T-helper 9 cell (primary cell): Measurements from ENCODE around the gene TAF11L2.
"Not testable (repeated sequence)": the region's sequence is repeated elsewhere in the genome, so short reads cannot be mapped to it uniquely, and the experiment has no call there.

Source experiments
- DNase-seq: peaks from one replicate; pipeline ENCODE4 v3.0.0-alpha.2; 2020
- total RNA-seq, 2 donors: gene quantifications; one replicate each; lab custom pipeline; 2026; lab: John Stamatoyannopoulos, UW

Gene TAF11L2
- 0 reads per million in 2 donors for total RNA-seq

DNA sequence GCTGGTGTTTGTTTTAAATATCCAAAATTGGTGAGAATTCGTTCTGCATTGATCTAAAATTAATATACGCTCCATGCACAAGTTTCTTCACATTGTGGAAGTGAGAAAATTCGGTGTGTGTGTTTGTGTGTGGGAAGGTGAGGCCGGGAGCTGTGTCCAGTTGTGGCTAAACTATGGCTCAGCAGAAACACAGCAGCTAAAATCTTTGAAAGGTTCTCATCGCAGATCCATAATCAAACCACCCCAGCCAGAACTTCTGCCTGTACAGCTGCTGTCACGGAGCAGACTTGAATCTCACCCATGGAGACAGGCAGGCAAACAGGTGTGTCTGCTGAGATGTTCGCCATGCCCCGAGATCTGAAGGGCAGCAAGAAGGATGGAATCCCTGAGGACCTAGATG lies at the start of gene TAF11L2:
TSS of gene TAF11L2 (plus strand) at position 301 of the 400 bp plus-strand sequence.
- DNase-seq: not testable (repeated sequence)

DNA sequence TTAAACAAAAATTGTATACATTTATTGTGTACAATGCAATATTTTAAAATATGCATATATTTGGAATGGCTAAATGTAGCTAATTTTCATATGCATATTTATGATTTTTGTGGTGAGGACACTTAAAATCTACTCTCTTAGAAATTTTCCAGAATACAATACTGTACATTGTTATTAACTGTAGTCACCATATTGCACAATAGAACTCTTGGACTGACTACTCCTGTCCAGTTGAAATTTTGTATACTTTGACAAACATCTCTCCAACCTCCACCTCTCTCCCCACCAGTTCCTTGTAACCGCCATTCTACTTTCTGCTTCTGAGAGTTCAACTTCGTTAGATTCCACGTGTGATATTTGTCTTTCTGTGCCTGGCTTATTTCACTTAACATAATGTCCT lies 49.2 kb upstream of the TAF11L2 start:
- no peak for DNase-seq

DNA sequence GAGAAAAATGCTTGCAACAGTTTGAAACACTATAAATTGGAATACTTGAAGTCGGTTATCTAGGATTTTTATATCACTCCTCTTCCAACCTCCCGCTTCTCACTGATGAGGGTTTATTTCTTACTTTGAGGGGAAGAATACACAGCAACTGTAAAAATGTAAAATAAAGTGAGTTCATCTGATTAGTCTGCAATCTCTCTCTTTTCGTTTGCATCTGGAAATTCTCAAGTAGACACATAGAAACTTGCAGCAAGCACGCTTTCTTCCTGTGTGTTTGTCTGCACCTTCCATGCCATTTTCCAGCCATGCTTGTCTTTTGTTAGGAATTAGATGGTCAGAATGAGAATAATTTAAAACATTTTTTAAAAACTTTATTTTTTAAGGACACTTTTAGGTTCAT lies 45.1 kb upstream of the TAF11L2 start:
- DNase-seq: no peak

DNA sequence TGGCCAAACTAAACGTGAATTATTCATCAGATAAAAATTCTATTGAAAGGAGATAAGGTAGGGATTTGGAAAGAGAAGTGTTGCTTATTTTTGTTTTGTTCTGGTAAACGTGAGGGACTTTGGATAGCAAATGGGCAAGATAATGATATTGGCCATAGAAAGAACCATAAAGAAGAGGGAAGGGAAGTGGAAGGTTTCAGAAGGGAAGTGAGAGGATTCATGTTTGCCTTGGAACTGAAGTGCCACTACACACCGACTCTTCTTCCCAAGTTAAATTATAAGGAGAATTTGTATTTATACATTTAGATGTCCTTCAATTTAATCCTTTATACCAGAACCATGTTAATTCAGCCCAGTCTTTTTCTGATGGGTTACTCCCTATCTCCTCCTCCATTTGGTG lies 42.1 kb upstream of the TAF11L2 start:
- DNase-seq: no peak

DNA sequence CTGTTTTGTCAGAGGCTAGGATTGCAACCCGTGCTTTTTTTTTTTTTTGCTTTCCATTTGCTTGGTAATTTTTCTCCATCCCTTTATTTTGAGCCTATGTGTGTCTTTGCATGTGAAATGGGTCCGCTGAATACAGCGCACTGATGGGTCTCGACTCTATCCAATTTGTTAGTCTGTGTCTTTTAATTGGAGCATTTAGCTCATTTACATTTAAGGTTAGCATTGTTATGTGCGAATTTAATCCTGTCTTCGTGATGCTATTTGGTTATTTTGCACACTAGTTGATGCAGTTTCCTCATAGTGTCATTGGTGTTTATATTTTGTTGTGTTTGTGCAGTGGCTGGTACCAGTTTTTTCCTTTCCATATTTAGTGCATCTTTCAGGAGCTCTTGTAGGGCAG lies 36.2 kb upstream of the TAF11L2 start:
- no peak for DNase-seq

DNA sequence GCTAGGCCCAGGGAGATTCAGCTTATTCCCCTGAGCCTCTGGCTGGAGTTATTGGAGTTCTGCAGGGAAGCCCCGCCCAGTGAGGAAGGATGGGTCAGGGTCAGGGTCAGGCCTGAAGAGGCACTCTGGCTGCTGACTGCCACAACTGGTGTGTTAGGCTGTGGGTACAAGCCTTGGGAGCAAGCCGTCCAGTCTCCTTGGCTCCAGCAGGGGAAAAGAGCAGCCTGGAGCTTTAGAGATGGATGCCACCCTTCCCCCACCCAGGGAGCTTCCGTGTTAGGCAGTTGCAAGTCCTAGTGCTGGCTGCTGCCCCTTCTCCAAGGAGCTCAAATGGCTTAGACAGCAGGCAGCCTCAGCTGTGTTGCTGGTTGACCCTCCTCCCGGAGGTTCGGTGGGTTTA lies 34.4 kb upstream of the TAF11L2 start:
- no peak for DNase-seq

DNA sequence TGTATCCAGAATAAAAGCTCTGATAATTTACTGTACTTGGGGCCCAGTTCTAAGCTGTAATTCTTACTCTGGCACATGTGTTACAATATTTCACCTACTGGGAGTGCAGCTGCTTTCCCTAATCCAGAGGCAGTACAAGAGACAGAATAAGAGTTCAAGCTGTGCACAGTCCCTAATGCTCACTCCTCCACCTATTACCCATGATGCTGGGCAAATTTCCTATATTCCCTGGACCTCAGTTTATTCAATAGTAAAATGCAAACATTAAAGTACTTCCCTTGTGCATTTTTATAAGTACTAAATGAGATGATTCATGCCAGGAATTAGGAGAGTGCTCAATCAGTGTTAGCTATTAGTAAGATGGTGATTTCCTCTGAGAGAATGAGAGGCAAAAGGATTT lies 28.0 kb upstream of the TAF11L2 start:
- no peak for DNase-seq

DNA sequence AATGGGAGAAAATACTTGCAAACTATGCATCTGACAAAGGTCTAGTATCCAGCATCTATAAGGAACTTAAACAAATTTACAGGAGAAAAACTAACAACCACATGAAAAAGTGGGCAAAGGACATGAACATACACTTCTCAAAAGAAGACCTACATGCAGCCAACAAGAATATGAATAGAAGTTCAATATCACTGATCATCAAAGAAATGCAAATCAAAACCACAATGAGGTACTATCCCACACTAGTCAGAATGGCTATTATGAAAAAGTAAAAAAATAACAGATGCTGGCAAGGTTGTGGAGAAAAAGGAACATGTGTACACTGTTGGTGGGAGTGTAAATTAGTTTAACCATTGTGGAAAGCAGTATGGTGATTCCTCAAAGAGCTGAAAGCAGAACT lies 23.0 kb upstream of the TAF11L2 start:
- DNase-seq: not testable (repeated sequence)

DNA sequence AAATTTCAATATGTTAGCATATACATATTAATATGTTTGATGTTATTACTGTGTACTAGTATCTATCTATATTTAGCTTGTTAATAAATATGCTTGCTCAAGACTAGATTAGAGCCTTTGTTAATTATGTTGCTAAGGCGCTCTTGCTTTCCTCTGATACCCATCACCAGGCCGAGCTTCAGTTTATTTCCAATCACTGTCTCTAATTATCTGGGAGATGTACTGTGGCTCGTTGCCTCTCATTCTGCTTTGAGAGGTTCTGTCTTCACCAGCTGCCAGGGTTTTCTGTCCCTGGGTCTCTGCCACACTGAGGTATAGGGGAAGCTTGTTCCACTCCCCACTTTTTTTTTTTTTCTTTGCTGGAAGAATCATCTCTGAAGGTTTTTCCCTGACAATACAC lies 21.0 kb upstream of the TAF11L2 start:
- no peak for DNase-seq

DNA sequence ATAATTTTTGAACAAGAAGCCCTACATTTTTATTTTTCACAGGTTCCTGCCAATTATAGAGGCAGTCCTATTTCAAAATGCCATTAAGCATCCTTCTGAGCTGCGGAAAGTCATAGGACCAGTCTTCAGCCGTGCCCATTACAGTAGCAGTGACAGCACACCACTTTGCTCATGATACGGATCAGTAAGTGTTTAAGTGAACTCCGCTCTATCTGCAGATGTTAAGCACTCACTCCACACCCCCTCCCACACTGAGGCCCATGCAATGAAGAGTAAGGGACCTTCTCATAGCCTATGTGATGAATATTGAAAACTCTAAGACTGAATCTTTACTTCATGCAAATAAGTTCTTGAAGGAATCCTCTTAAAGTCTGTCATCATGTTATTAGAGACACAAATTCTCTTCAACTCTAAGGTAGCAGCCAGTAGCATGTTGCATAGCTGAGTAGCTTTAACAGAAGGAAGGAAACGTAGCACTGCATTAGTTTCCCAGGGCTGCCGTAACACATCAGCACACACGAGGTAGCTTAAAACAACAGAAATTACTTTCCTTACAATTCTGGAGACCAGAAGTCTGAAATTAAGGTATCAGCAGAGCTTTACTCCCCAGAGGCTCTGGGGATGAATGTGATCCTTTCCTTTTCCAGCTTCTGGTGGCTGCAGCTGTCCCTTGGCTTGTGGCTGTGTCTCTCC lies 20.3 kb upstream of the TAF11L2 start:
- DNase-seq: no peak

DNA sequence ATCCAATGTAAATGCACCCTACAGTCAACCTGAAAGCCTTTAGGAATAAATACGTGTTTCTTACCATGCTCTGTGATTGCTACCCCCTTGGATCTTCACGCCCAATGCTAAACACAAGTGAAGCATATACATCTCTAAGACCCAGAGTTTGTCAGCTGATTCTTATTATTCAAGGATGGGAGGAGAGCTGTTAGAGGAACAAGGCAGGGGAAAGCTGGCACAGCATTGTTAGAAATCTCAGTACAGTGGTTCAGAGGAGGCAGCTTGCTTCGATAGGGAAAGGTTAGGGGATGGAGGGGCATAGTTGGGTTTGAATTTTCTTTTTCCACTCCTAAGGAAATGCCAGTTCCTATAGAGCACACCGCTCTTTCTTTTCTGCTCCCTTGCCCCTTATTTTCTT lies 16.7 kb upstream of the TAF11L2 start:
- no peak for DNase-seq

DNA sequence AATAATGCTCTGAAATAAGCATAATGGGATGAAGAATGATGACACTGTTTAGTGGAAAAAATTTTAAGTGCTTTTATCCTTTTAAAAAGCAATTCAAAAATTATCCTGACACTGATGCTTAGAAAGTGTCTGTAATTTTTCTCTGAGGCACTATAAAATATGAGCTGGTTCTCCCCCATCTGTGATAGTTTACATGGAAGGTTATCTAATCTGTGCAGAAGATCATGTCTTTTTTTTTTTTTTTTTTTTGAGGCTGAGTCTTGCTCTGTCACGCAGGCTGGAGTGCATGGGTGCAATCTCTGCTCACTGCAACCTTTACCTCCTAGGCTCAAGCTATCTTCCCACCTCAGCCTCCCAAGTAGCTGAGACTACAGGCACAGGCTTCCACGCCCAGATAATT lies 15.2 kb upstream of the TAF11L2 start:
- no peak for DNase-seq

DNA sequence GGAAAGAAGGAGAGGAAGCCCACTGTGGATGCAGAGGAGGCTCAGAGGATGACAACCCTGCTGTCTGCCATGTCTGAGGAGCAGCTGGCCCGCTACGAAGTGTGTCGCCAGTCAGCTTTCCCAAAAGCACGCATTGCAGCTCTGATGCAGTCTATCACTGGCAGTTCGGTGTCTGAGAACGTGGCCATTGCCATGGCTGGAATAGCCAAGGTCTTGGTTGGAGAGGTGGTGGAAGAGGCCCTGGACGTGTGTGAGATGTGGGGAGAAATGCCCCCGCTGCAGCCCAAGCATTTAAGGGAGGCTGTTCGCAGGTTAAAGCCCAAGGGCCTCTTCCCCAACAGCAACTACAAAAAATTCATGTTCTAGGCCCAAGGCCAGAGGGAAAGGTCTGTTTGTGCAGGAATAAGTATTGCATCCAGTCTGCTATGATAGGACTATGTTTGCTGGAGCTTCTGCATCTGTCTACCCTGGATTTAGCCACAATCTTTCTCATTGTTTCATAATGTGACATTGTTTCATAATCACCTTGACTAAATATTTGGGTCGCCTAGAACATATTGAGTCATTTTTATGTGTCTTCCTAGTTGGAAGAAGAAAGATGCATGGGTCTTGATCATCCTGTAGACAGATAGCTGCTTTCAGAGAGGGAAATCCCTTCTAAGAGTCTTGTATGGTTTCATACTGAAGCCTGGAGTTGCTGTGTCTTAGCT lies 11.4 kb upstream of the TAF11L2 start:
- not testable (repeated sequence) for DNase-seq

DNA sequence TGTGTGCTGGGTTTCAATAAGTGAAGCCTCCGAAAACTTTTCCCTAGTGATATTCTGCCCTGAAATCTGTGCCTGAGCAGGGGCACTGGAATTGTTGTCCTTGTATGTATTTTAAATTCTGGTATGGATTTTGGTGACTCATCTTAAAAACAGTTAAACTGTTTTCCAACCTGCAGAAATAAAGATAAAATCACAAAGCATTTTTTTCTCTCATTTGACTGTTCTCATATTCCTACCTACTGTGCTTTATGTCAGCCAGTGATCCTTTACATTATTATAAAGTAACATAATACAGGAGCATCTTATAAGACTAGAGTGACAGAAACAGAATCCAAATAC lies 10.9 kb upstream of the TAF11L2 start:
- DNase-seq: no peak

DNA sequence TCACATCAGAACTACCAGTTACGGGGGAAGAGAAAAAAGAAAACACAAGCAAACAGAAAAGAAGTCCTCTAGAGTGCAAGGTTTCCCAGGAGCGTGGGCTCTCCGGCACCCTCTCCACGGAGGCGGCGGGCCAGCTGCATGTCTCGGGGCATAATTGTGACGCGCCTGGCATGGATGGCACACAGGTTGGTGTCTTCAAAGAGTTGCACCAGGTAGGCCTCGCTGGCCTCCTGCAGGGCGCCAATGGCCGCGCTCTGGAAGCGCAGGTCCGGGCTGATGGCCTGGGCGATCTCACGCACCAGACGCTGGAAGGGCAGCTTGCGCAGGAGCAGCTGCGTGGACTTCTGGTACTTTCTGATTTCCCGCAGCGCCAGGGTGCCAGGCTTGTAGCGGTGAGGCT lies 6.8 kb upstream of the TAF11L2 start:
- not testable (repeated sequence) for DNase-seq

DNA sequence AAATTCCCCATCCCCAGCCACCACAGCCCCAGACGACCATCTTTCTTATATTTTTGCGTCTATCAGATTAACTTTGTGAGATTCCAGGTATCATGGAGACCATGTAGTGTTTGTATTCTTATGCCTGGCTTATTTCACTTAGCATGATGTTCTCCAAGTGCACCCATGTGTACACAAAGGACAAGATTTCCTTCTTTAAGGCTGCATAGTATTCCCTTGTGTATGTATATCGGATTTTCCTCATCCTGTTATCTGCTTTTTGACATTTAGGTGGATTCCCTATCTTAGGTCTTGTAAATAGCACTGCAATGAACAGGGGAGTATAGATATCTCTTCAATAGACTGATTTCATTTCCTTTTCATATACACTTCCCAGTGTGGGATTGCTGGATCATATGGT lies 5.3 kb upstream of the TAF11L2 start:
- DNase-seq: no peak

DNA sequence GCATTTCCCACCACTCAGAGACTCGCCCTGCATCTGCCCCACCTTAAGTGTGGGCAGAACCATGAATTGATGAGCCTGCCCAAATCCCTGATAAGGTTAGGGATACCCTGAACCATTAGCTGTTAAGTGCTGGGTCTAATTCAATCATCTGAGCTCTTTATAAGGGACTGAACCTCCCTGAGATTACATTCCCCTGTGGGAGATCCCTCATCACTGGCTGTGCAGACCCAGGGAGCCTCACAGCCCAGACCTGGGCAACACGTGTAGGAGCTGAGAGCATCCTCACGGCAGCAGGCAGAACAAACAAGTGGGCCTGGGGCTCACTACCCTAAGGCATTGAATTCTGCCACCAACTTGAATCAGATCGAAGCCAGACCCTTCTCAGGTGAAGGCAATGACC lies 585 bp upstream of the TAF11L2 start:
- DNase-seq: no peak

DNA sequence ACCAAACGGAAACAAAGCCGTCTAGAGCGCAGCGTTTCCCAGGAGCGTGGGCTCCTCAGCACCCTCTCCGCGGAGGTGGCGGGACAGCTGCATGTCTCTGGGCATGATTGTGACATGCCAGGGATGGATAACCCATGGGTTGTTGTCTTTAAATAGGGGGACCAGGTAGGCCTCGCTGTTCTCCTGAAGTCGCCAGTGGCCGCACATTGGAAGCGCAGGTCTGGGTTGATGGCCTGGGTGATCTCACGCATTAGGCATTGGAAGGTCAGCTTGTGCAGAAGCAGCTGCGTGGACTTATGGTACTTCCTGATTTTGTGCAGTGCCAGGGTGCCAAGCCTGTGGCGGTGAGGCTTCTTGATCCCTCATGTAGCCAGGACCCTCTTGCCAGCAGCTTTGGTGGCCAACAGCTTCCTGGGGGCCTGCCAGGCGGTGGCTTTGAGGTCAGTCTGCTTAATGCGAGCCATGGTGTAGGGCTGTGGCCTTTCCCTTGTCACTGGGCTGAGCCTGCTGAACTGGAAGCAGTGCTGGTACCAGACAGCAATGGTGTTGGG lies 13.8 kb downstream of the TAF11L2 start:
- no peak for DNase-seq

DNA sequence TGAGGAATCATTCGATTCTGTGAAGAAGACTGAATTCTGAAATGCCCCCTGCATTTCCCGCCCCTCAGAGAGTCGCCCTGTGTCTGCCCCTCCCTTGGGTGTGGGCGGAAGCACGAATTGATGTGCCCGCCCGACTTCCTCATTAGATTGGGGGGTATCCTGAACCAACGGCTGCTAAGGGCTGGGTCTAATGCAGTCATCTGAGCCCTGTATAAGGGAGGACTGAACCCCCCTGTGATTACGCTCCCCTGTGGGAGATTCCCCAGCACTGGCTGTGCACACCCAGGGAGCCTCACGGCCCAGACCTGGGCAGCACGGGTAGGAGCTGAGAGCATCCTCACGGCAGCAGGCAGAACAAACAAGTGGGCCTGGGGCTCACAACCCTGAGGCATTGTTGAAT lies 19.5 kb downstream of the TAF11L2 start:
- DNase-seq: not testable (repeated sequence)

DNA sequence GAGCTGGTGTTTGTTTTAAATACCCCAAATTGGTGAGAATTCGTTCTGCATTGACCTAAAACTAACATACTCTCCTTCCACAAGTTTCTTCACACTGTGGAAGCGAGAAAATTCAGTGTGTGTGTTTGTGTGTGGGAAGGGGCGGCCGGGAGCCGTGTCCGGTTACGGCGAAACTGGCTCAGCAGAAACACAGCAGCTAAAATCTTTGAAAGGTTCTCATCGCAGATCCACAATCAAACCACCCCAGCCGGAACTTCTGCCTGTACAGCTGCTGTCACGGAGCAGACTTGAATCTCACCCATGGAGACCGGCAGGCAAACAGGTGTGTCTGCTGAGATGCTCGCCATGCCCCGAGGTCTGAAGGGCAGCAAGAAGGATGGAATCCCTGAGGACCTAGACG lies 20.0 kb downstream of the TAF11L2 start, which contains the start of gene TAF11L3:
TSS of gene TAF11L3 (plus strand) at position 301 of the 400 bp plus-strand sequence.
- DNase-seq: not testable (repeated sequence)

DNA sequence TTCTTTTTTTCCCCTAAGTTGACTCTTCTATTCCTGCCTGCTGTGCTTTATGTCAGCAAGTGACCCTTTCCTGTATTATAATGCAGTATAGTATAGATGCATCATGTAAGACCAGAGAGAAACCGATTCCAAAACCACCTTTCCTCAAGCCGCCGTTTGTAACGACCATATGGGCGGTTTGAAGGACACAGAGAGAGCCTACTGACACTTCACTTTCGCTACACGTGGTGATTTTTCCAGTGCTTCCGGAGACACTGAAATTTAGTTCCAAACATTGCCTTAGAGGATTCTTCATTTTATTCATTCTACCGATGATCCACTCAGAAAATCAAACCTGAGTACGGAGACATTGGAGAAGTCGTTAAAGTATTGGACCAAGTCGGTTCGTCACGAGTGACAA lies 21.5 kb downstream of the TAF11L2 start:
- DNase-seq: not testable (repeated sequence)

DNA sequence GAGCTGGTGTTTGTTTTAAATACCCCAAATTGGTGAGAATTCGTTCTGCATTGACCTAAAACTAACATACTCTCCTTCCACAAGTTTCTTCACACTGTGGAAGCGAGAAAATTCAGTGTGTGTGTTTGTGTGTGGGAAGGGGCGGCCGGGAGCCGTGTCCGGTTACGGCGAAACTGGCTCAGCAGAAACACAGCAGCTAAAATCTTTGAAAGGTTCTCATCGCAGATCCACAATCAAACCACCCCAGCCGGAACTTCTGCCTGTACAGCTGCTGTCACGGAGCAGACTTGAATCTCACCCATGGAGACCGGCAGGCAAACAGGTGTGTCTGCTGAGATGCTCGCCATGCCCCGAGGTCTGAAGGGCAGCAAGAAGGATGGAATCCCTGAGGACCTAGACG lies 23.5 kb downstream of the TAF11L2 start, which contains the start of gene TAF11L4:
TSS of gene TAF11L4 (plus strand) at position 301 of the 400 bp plus-strand sequence.
- DNase-seq: not testable (repeated sequence)

DNA sequence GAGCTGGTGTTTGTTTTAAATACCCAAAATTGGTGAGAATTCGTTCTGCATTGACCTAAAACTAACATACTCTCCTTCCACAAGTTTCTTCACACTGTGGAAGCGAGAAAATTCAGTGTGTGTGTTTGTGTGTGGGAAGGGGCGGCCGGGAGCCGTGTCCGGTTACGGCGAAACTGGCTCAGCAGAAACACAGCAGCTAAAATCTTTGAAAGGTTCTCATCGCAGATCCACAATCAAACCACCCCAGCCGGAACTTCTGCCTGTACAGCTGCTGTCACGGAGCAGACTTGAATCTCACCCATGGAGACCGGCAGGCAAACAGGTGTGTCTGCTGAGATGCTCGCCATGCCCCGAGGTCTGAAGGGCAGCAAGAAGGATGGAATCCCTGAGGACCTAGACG lies 26.9 kb downstream of the TAF11L2 start, which contains the start of gene TAF11L5:
TSS of gene TAF11L5 (plus strand) at position 301 of the 400 bp plus-strand sequence.
- not testable (repeated sequence) for DNase-seq

DNA sequence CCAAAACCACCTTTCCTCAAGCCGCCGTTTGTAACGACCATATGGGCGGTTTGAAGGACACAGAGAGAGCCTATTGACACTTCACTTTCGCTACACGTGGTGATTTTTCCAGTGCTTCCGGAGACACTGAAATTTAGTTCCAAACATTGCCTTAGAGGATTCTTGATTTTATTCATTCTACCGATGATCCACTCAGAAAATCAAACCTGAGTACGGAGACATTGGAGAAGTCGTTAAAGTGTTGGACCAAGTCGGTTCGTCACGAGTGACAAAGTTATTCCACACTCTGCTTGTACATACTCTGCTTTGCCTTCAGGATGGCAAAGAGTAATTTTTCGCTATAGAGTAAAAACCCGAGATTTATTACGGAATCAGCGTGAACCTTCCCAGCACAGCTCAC lies 28.5 kb downstream of the TAF11L2 start:
- DNase-seq: not testable (repeated sequence)
